HG03442 (cell line): ENCODE data around the gene UNC93A.
"Not testable (repeated sequence)": the region's sequence is repeated elsewhere in the genome, so short reads cannot be mapped to it uniquely, and the experiment has no call there.

ENCODE experiments used
- ATAC-seq: cut with Tn5 transposase; IDR thresholded peaks from one replicate; pipeline ENCODE4 v1.9.1; 2021; ENCODE audit warnings: mild to moderate bottlenecking, moderate library complexity; ENCODE audit not compliant: unreplicated experiment

The UNC93A gene

GRCh38 chr6:167270499-167271311 lies 20.4 kb upstream of the UNC93A start:
- no peak for ATAC-seq

- ATAC-seq: no peak
Measured at GRCh38 chr6:167272151-167272550, 19.0 kb upstream of the UNC93A start.

- no peak for ATAC-seq
Measured at GRCh38 chr6:167272696-167273379, 18.3 kb upstream of the UNC93A start.

- ATAC-seq: no peak
Measured at GRCh38 chr6:167274270-167274669, 16.8 kb upstream of the UNC93A start.

GRCh38 chr6:167275001-167275400 lies 16.1 kb upstream of the UNC93A start:
- no peak for ATAC-seq

- ATAC-seq: no peak
Measured at GRCh38 chr6:167275436-167275835, 15.7 kb upstream of the UNC93A start.

- ATAC-seq: no peak
Measured at GRCh38 chr6:167276772-167277533, 14.2 kb upstream of the UNC93A start.

GRCh38 chr6:167278173-167278940 lies 12.8 kb upstream of the UNC93A start:
- not testable (repeated sequence) for ATAC-seq

- ATAC-seq: no peak
Measured at GRCh38 chr6:167279766-167280446, 11.2 kb upstream of the UNC93A start.

GRCh38 chr6:167280466-167280865 lies 10.6 kb upstream of the UNC93A start:
- not testable (repeated sequence) for ATAC-seq

GRCh38 chr6:167282165-167282564 lies 8.9 kb upstream of the UNC93A start:
- no peak for ATAC-seq

- not testable (repeated sequence) for ATAC-seq
Measured at GRCh38 chr6:167284565-167284964, 6.5 kb upstream of the UNC93A start.

- no peak for ATAC-seq
Measured at GRCh38 chr6:167285077-167285770, 5.9 kb upstream of the UNC93A start.

GRCh38 chr6:167287513-167288048 lies 3.5 kb upstream of the UNC93A start:
- ATAC-seq: no peak

- ATAC-seq: peak; percentile 62
Measured at GRCh38 chr6:167288591-167289225, 2.4 kb upstream of the UNC93A start.

GRCh38 chr6:167289291-167289690 lies 1.8 kb upstream of the UNC93A start:
- ATAC-seq: not testable (repeated sequence)

- ATAC-seq: no peak
Measured at GRCh38 chr6:167291623-167292300, 647 bp downstream of the UNC93A start.
